Ammon's horn (tissue), 1 donor: ENCODE data around the gene TRPM2.
"Not testable (repeated sequence)": the region's sequence is repeated elsewhere in the genome, so short reads cannot be mapped to it uniquely, and the experiment has no call there.

Experiments used
- DNase-seq: peaks from one replicate; pipeline ENCODE4 v3.0.0-alpha.2; 2016; ENCODE audit warnings: low spot score

Gene TRPM2

DNA sequence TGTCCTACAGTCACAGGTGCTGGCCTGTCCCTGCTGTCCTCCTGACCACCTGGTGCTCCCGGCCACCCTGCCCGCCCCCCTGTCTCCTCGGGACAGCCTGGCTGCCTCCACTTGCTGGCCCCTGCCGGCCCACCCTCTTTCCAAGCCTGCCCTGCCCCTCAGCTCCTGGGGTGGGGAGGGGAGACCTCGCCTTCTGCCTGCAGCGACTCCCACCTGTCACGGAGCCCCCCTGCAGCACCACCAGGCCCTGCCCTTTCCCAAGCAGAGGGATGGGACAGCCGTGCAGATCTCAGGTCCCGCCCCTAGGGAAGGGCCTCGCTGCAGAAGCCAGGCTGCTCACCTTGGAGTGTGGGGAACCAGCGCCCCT, 109.4 kb downstream of the TRPM2 start:
- DNase-seq = no peak

DNA sequence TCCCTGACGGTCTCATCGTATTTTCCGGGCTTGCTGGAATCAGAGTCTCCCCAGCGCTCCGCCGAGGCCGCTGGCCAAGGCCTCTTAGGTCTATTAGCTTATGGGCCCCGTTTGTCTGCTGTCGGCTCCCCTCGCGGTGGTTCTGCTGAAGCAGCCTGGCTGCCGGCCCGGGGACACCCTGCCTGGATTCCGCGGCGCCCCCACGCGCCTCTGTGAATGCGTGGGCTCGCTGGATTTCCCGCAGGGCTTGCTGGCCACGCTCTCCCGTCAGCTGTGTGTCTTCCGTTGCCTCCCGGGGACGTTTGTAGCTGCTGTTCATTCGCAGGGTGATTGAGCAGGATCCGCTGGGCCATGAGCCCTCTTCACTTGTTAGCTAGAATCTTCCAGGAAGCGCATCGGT, 110.3 kb downstream of the TRPM2 start:
- DNase-seq = peak; percentile 28

DNA sequence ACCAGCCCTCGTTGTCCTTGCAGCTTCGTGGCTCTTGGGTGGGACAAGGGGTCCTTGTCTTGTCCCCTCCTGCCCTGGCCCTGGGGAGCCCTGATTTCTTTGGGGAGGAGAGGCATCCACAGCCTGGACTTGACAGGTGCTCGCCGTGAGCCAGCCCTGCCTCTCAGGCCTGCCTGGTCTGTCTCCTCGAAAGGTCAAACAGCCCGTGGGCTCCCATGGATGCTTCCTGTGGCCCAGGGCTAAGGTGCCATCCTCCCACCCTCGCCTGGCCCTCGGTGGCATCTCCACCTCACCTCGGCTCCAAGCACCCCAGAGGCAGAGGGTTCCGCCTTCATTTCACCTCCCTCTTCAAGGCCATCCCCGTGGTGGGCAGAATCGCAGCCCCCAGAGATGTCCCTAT, 110.9 kb downstream of the TRPM2 start:
- DNase-seq = no peak

DNA sequence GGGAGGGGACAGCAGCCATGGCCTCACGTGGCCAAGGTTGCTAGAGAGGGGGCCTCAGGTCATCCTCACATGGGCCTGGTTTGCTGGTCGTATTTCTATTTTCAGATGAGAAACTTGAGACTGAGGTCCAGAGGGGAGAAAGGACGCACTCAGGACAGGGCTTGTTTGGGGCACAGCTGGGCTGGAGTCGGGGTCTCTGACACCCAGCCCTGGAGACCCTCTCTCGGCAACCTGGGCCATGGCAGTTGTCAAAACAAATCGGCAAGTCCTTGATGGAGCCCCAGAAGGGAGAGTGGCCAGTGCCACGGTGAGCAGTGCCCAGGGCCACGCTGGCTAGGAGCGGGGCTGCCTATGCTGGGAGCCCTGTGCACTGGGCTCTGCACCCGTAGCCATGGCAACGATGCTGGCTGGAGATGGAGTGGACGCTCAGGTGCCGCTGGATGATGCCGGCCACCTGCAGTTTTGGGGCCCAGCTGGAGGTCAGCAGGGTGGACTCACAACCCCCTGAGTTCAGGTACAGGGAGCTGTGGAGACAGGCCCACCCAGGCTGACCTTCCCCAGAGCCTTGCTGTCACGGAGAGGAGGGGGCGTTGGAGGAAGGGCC, 113.0 kb downstream of the TRPM2 start:
- no peak for DNase-seq

DNA sequence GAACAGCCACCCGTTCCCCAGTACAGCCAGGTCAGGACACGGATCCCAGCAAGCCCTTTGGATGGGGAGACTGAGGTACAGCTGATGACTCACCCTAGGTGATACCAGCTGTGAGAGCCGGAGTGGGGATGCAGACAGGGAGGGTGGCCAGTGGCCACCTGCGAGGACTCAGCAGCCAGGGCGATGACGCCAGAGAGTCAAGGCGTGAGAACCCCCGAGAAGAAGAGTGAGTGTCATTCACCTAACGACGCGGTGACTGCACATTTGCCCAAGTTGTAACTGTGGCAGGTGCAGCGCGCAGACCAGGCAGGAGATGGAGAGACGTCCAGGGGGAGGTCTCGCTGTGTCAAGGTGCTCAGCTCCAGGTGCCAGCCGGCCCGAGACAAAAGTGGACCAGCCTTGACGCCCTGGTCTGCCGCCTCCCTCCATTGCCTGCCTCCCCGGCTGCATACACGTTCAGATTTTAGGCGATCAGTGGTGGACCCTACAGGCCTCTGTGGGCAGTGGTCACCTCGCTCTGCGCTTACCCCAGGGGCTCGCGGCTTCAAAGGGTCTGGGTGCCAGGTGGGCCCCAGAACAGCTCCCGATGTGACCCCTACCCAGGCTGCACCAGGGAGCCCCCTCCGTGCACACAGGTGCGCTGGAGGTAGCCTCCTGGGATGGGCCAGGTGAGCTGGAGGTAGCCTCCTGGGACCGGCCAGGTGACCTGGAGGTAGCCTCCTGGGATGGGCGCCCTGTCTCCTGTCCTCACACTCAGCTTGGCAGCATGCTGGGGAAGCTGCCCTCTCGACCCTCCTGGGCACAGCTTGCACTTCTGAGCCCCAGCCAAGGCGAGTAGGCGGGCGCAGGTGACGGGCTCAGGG, 113.8 kb downstream of the TRPM2 start:
- DNase-seq = no peak

DNA sequence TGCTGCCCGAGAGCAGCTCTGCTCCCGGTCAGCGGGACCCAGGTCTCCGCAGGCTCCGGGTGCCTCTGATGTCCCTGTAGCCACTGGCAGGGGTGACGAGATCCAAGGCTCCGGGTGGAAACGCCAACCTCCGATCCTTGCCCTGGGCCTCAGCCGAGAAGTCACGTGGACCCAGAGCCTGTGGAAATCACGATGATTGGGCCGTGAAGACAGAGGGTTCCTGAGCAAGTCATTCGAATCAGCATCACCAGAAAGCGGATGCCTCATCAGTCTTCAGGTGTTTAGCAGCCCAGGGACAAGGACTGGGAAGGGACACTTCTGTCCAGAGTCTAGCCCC, 114.4 kb downstream of the TRPM2 start:
- DNase-seq = no peak

DNA sequence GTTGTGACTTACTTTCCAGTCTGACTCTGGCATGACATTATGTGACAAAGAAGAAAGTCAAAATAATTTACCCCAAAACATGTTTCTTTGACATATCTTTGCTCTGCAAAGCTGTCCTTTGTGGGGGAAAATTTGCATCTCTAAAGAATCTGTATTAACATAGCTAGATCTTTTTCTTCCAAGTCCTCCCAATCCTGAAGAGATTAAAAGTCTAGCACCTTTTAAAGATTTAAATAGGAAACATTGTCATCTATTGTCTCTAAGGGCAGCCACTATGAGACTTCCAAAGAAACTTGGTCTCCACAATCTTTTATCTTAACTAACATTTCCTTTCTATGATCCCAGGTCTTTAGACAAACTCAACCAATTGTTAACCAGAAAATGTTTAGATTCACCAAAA, 117.9 kb downstream of the TRPM2 start:
- no peak for DNase-seq

DNA sequence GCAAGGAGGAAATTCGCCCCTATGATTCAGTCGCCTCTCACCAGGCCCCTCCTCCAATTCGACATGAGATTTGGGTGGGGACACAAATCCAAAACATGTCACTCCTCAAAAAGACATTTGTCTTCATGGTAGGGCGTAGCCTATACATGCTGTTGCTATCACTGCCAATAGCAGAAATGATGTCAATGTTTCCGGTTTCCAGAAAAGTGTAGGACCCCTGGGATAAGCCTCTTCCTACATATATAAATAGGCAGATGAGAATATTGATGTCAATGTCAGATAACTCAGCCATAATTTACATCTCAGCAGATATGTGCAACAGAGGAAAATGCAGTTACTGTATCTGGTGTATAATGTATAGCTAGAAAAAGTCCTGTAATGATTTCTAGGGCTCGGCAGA, 118.6 kb downstream of the TRPM2 start:
- DNase-seq = no peak

DNA sequence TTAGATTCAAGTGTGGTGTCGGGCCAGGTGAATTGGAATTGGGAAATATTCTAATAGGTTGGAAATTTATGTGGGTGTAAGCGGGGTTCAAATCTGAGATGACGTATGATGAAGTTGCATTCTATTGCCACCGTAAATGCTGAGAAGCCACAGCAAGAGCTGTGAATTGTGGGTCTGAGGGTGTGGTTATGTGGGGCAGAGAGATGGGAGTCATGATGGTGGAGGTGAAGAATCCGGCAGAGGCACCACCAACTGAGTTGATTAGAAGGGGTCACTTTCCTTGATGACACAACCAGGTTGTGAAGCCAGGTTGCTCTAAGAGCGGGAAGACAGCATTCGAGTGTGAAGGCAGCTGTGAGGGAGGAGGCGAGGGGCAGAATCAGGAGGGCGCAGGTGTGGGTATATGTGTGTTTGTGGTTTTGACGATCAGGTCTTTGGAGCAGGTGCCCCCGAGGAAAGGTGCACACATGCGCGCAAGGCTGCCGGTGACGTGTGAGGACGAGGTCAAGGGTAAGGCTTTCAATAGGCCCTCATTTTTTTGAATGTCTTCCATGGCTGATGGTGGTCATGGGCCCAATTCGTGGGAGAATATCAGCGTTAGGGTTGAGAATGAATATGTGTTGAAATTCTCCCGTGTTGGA, 120.6 kb downstream of the TRPM2 start:
- DNase-seq = no peak

DNA sequence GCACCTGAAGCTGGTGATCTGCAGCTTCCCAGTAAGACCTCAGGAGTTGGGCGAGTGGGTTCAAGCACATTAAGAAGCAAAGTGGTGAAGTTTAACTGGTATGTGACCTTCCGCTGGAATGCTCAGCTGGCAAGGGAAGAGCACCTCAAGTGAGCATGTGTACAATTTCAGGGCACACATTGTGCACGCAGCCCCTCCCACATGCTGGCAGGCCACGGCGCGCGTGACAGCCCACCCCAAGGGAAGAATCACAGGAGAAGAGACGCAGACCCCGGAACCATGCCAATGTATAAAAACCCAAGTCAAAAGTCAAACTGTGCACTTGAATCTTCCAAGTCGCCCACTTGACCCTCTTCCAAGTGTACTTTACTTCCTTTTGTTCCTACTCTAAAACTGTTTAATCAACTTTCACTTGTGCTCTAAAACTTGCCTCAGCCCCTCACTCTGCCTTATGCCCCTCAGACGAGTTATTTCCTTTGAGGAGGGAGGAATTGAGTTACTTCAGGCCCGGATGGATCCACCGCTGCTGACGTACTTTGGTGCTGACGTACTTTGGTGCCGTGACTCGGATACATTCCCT, 121.9 kb downstream of the TRPM2 start:
- no peak for DNase-seq

DNA sequence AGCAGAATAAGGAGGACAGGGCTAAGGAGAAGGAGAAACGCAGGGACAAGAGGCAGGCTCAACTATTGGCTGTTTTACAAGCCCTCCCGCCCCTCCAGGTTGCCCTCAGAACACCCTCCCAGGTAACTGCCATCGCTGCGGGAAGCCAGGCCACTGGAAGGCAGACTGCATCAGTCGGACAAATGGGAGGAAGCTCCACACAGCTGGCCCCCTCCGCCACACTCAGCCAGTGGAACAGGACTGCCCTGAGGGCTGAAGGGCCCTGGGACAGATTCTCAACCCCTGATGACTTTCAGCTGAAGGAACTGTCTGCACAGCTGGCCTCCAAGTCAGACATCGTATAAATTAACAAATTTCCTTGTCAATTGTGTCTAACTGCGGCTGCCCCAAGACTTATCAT, 123.7 kb downstream of the TRPM2 start:
- DNase-seq = no peak

DNA sequence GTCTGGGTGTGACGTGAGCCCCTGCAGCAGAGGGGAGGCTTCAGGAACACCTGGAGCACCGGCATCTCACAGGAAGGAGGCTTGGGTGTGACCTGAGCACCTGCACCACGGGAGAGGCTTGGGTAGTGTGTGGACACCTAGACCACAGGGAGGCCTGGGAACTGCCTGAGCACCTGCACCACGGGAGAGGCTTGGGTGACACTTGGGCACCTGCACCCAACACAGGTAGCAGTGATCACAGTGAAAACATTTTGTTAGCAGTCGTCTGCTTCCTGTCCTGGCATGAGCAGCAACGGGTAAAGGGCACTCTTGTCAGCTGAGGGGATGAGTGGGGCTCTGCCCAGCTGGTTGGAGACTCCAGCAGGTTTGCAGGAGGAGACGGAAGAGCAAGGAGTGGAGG, 124.3 kb downstream of the TRPM2 start:
- DNase-seq = no peak

DNA sequence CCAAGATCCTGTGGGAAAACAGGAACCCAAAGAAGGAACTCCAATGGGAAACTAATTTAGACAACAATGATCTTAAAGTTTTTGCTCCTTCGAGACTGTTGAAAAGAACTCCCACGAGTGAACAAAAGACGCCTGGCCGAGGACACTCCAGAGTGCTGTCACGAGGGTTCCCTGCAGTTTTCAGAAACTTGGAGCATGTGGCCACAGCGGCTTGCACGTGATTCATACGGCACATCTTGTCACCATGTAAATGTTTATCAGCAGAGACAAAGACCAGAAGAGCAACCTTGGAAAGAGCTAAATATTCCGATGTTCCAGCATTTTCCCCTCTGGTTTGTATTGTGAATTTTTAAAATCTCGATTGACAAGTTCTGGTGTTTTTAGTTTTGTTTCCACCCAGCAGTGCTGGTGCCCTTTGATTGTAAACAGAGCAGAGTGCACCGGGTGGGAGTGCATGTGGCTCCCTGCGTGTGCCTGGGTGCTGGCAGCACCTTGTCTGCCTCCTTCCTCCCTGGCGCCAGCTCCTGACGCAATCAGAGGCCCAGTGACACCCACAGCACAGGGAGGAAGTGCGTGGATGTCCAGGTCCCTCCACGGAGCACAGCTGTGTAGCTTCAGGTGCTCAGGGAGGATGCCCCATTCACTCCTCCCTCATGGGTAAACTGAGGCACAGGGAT, 124.8 kb downstream of the TRPM2 start:
- DNase-seq = no peak

DNA sequence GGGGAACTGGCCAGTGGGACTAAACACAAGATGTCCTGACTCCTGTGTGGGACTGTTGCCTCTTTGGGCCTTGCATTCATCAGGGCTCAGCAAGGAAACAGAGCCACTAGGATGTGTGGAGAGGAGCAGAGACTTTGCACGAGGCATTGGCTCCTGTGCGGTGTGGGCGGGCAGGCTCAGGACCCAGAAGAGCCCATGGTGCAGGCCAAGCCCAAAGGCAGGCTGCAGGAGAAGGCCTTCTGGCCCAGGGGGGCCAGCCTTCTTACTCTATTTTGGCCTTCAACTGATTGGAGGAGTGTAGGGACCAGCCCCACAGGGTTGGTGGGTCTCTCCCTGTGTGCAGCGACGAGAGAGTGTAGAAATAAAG, 125.4 kb downstream of the TRPM2 start:
- no peak for DNase-seq

DNA sequence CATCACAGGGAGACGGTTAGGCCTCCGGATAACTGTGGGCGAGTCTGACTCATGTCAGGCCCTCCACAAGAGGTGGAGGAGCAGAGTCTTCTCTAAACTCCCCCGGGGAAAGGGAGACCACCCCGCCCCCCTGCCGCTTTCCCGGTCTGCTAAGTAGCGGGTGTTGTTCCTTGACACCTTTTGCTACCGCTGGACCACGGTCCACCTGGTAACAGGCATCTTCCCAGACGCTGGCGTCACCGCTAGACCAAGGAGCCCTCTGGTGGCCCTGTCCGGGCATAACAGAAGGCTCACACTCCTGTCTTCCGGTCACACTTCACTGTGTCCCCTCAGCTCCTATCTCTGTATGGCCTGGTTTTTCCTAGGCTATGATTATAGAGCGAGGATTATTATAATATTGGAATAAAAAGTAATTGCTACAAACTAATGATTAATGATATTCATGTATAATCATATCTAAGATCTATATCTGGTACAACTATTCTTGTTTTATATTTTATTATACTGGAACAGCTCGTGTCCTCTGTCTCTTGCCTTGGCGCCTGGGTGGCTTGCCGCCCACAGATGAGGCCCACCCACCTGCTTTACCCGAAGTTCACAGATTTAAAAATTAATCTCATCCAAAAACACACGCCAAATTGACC, 126.3 kb downstream of the TRPM2 start:
- DNase-seq = not testable (repeated sequence)

DNA sequence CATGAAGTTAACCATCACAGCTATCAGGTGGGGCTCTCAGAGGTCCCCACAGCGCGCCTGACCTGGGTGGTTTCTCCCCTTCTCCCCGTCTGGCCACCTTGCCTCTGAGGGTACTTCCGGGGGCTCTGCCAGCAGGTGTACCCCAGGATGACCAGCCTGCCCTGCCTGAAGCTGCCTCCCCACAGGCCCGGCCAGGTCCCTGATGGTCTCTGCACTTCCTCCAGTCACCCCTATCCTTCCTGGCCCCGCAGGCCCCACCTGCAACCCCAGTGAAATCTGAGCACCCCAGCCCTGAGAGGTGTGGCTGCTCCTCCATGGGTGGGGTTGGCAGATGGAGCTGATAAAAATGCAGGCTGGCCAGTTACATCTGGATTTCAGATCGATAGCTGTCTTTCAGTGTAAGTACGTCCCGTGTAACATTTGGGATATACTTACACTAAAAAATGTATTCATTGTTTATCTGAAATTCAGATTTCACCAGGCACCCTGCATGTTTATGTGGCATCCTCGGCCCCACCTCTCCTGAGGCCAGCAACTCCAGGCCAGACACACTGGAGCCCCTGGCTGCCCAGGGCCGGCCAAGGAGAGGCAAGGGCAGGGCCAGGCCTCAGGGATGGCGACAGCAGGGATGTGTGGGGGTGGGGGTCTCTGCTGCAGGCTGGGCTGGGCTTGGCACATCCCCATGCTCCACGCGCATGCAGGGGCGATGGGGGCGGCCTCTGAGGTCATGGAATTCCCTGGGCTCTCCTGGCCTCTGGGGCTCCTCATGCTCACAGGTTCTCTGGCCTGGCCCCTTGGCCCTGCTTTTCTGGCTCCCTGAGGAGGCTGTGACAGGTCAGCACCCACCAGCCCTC, 127.0 kb downstream of the TRPM2 start:
- no peak for DNase-seq

DNA sequence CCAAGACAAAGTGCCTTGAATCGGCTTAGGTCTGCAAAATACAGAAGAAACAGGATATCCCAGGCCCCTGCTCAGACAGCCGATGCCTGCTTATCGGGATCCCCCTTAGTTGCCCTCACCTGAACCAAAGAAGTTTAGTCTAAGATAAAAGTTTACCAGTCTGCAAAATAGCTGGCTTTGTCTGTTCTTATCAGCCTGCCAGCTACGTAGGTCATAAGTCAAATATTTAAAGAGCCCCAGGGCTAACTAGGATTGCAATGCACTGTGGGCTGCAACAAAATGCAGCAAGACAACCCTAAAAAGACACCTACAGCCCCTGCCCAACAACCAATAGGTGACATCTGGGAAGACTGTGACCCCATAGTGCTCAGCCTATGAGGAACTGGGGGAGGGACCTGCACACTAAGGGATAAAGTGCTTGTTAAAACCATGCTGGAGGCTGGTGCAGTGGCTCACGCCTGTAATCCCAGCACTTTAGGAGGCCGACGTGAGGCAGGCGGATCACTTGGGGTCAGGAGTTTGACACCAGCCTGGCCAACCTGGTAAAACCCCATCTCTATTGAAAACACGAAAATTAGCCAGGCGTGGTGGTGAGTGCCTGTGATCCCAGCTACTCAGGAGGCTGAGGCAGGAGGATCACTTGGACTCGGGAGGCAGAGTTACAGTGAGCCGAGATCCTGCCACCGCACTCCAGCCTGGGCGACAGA, 129.3 kb downstream of the TRPM2 start:
- DNase-seq = no peak

DNA sequence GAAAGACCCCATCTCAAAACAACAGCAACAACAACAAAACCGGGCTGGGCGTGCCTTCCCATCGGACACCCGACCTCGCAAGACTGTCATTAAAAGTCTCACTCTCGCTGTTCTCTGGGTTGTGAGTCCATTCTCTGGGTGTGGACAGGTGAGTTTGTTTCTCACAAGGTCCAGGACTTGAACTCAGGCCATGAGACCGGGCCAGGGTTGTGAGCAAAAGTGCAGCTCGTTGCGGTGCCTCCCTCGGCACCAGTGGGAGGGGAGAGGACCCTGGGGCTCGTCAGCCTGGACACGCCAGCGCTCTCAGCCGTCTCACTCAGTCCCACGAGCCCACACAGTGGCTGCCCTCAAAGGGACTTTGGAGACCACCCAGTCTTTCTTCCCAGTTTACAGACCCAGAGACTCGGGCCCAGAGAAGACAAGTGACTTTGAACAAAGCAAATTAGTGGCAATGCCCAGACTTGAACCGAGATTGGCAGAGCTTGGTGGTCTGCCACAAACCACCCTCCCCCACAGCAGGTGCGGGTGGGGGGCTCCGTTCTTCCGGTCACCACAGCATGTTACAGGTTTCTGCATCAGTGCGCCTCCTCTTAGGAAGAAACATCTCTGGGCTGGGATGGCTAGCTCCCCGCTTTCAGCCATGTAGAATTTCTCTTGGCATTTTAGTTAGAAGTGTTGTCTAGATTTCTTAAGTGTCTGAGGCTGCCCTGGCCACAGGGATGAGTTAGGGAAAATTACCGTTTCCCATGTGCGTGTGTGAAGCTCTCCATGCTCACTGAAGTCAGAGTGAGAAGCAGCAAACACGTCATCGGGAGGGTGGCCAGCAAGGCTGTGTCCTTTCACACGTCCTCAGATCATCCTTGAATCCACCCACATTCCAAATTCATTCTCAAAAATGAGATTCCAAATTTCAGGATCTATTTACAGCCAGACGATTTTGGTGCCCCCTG, 130.1 kb downstream of the TRPM2 start:
- DNase-seq = no peak

DNA sequence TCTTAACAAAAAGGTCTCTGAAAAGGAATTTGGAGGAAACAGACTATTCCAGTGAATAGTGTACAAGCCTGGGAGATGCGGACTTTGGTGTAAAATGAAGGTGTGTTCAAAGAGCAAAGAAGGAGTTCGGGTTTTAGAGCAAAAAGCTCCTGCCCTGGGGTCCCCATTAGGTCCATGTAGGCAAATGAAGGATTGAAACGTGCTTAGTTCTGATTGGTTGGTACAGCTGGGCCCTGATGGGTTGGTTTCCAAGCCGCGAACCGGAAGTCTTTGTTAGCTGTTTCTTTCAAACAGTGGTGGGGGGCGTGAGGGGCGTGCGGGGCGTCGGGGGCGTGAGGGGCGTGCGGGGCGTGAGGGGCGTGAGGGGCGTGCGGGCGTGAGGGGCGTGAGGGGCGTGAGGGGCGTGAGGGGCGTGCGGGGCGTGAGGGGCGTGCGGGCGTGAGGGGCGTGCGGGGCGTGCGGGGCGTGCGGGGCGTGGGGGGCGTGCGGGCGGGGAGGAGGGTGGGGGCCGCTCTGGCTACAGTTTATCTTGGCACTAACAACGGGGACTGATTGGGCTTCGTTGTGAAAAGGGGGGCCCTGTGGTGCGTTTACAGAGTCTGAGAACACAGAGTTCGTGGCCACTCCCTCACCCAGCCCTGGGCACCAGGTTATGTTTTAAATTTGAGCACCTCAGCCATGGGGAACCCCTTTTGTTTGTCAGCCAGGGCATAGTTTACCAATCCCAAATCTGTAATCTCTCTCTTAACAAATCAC, 131.3 kb downstream of the TRPM2 start:
- no peak for DNase-seq
